Stomach (tissue), 9 donors: Measurements from ENCODE around the gene INF2. TPM values are rescaled to one million over a fixed set of nuclear protein-coding genes. Genes with fewer than 3 reads are reported as not detected.
"Not testable (repeated sequence)": the region's sequence is repeated elsewhere in the genome, so short reads cannot be mapped to it uniquely, and the experiment has no call there.

Experiments used
- DNase-seq, 2 donors: peaks; one replicate each; pipeline versions ENCODE4 v3.0.0 to v3.0.0-alpha.2; 2013 to 2019
- H3K27ac ChIP-seq, 5 donors: fragments of 200-600 bp in 4 of 5; sonication (generic) in 4 of 5; one replicate each; pipeline ENCODE4 v1.5.1; 2013 to 2019; ENCODE audit warnings: mild to moderate bottlenecking in 1 of 5, moderate library complexity in 1 of 5
- H3K27me3 ChIP-seq, 3 donors: fragments of 200-600 bp; sonication (generic); one replicate each; pipeline ENCODE4 v1.5.1; 2017 to 2019; ENCODE audit warnings: mixed run types in 1 of 3
- H3K36me3 ChIP-seq, 4 donors: fragments of 200-600 bp; sonication (generic); 1 replicate in 3 of 4; 2 replicates in 1 of 4; pipeline ENCODE4 v1.5.1; 2016 to 2019
- H3K4me1 ChIP-seq, 4 donors: fragments of 200-600 bp; sonication (generic); one replicate each; pipeline ENCODE4 v1.5.1; 2016 to 2019
- H3K4me3 ChIP-seq, 4 donors: fragments of 200-600 bp; sonication (generic) in 3 of 4; one replicate each; pipeline ENCODE4 v1.5.1; 2016 to 2019; ENCODE audit warnings: mild to moderate bottlenecking in 1 of 4
- H3K9me3 ChIP-seq, 4 donors: fragments of 200-600 bp; sonication (generic); one replicate each; pipeline ENCODE4 v1.5.1; 2016 to 2019
- CTCF ChIP-seq, 7 experiments: fragments of 450-650 bp in 4 of 7; fragments of 200-600 bp in 3 of 7; sonication (generic) in 3 of 7; IDR thresholded peaks; one replicate each; pipeline ENCODE4 v1.5.1; 2016 to 2019; ENCODE audit warnings: antibody characterized with exemption in 7 of 7, control low read depth in 2 of 7, mild to moderate bottlenecking in 1 of 7
- EP300 ChIP-seq: sonication (generic); formaldehyde crosslinking; IDR thresholded peaks from one replicate; pipeline ENCODE4 v1.6.1; 2017; ENCODE audit warnings: antibody characterized with exemption
- POLR2A ChIP-seq, 4 donors: fragments of 450-650 bp; IDR thresholded peaks; one replicate each; pipeline ENCODE4 v1.6.1; 2016; ENCODE audit warnings: antibody characterized with exemption in 4 of 4, control low read depth in 2 of 4, mild to moderate bottlenecking in 1 of 4, moderate library complexity in 1 of 4
- POLR2AphosphoS5 ChIP-seq, 3 donors: sonication (generic); formaldehyde crosslinking; IDR thresholded peaks; one replicate each; pipeline ENCODE4 v1.6.1; 2016; ENCODE audit warnings: antibody characterized with exemption in 3 of 3
- WGBS, 5 donors: extraction: QIAGEN DNeasy Blood & Tissue Kit in 3 of 5; methylation state at CpG; one replicate each; pipeline versions ENCODE4 v1.1.5 to v1.1.7; 2013 to 2018; 5-methylcytosine and 5-hydroxymethylcytosine counted together
- intact Hi-C: fragments of 100-400 bp; cut with DNase I; formaldehyde crosslinking; loops from one replicate; pipeline ENCODE4 v1.15.1; 2023; ENCODE audit warnings: low total_unique reads
- polyA plus RNA-seq, 3 donors: library from polyadenylated mRNA; stranded (reverse); fragments of 200-250 nt; gene quantifications; one replicate each; pipeline ENCODE4 v1.2.3, GENCODE V29; 2013
- total RNA-seq, 5 donors: library from RNA; depleted of rRNA; stranded (reverse); fragments of >200 nt; gene quantifications; one replicate each; pipeline versions ENCODE4 v1.1.0 to v1.2.3, GENCODE V29; 2014 to 2016
- donor health status: healthy with polysubstance abuse.
- donor health status: Bipolar disorder and iron deficiency.
- donor health status: healthy.

The INF2 gene
- total and polyA plus RNA-seq, 8 donors = 45.9 to 385 (median 146) TPM

- WGBS, 5 donors = 27 to 38% (median 36%) methylated on average over 7 of the region's 7 CpGs
- TF ChIP-seq CTCF (IDR thresholded peaks at IDR 0.05) (no peak), POLR2AphosphoS5 (IDR thresholded peaks at IDR 0.05) (no peak), POLR2A (IDR thresholded peaks at IDR 0.05) (no peak), EP300 (no peak)
- H3K4me3 ChIP-seq = no peak overlapping the region
- no peaks in the 10 kb centered on the region for H3K27me3 ChIP-seq
- peak; percentile 81 for DNase-seq
- peaks cover 42 to 54% (median 51%) of the 10 kb centered on the region in 4 donors for H3K4me1 ChIP-seq
- no peaks in the 10 kb centered on the region for H3K9me3 ChIP-seq
- H3K36me3 ChIP-seq = peaks cover 0 to 21% (median 17%) of the 10 kb centered on the region in 4 donors
- peak overlapping the region; percentile 49 to 78 (median 72) for H3K27ac ChIP-seq
- intact Hi-C loops = no loop called here
Observed at GRCh38 chr14:104746934-104747481, 57.6 kb downstream of the INF2 start.

GRCh38 chr14:104747876-104748275 lies 58.5 kb downstream of the INF2 start:
- Histone ChIP-seq H3K9me3 (no peaks in the 10 kb centered on the region), H3K36me3 (peaks cover 0 to 19% (median 15%) of the 10 kb centered on the region in 4 donors), H3K4me1 (peaks cover 45 to 58% (median 55%) of the 10 kb centered on the region in 4 donors), H3K27me3 (no peaks in the 10 kb centered on the region), H3K4me3 (no peak overlapping the region), H3K27ac (peak overlapping the region; percentile 14 to 78 (median 72))
- DNase-seq = peak in 1 of 2 donors; percentile 20
- intact Hi-C loops = no loop called here
- TF ChIP-seq CTCF (IDR thresholded peaks at IDR 0.05) = no peak
- TF ChIP-seq EP300 = no peak
- TF ChIP-seq POLR2A (IDR thresholded peaks at IDR 0.05) = no peak
- TF ChIP-seq POLR2AphosphoS5 (IDR thresholded peaks at IDR 0.05) = no peak
- 70 to 84% (median 80%) methylated on average over 9 of the region's 9 CpGs for WGBS, 5 donors

- no peak overlapping the region for H3K4me3 ChIP-seq
- H3K27ac ChIP-seq = peak overlapping the region in 4 of 5 donors; percentile 20 to 78 (median 48)
- TF ChIP-seq POLR2A (IDR thresholded peaks at IDR 0.05) = no peak
- peak in 1 of 3 donors; percentile 15 for TF ChIP-seq POLR2AphosphoS5 (IDR thresholded peaks at IDR 0.05)
- peaks cover 51 to 66% (median 63%) of the 10 kb centered on the region in 4 donors for H3K4me1 ChIP-seq
- H3K9me3 ChIP-seq = no peaks in the 10 kb centered on the region
- peaks cover 0 to 7% (median 5%) of the 10 kb centered on the region in 4 donors for H3K36me3 ChIP-seq
- 38 to 53% (median 50%) methylated on average over 11 of the region's 11 CpGs for WGBS, 5 donors
- intact Hi-C loops = no loop called here
- peak in 1 of 2 donors; percentile 73 for DNase-seq
- no peaks in the 10 kb centered on the region for H3K27me3 ChIP-seq
Observed at GRCh38 chr14:104749111-104749649, 59.8 kb downstream of the INF2 start.

- Histone ChIP-seq H3K36me3 (peaks cover 0 to 2% (median 1%) of the 10 kb centered on the region in 4 donors), H3K27me3 (no peaks in the 10 kb centered on the region), H3K4me1 (peaks cover 61 to 76% (median 73%) of the 10 kb centered on the region in 4 donors), H3K9me3 (no peaks in the 10 kb centered on the region), H3K4me3 (no peak overlapping the region), H3K27ac (peak overlapping the region in 2 of 5 donors; percentile 60 to 78)
- 69 to 86% (median 79%) methylated on average over 12 of the region's 12 CpGs for WGBS, 5 donors
- DNase-seq = no peak
- no peak for TF ChIP-seq CTCF (IDR thresholded peaks at IDR 0.05)
- no peak for TF ChIP-seq POLR2A (IDR thresholded peaks at IDR 0.05)
- TF ChIP-seq POLR2AphosphoS5 (IDR thresholded peaks at IDR 0.05) = no peak
- no peak for TF ChIP-seq EP300
- intact Hi-C loops = no loop called here
Observed at GRCh38 chr14:104750056-104750752, 60.8 kb downstream of the INF2 start.

GRCh38 chr14:104750753-104751057 lies 61.3 kb downstream of the INF2 start:
- H3K27ac ChIP-seq, H3K27me3 ChIP-seq, H3K4me3 ChIP-seq, DNase-seq, H3K9me3 ChIP-seq, intact Hi-C loops, H3K36me3 ChIP-seq: not testable (repeated sequence)
- 73 to 92% (median 81%) methylated on average over 5 of the region's 5 CpGs for WGBS, 5 donors
- H3K4me1 ChIP-seq = peaks cover 62 to 77% (median 74%) of the 10 kb centered on the region in 4 donors
